Measurements from ENCODE around the gene DTNA. TPM values are rescaled to one million over a fixed set of nuclear protein-coding genes. Genes with fewer than 3 reads are reported as not detected.

The DTNA gene
- total RNA-seq, 1 donor from 2014 or later: 0.25 TPM

- intact Hi-C loops (cut with micrococcal nuclease): no loop called here
These were observed 137.3 kb downstream of the DTNA start for GRCh38 chr18:34847408-34847807.

- intact Hi-C loops (cut with micrococcal nuclease): no loop called here
These were observed 138.1 kb downstream of the DTNA start for GRCh38 chr18:34848156-34848555.

- intact Hi-C loops (cut with micrococcal nuclease): no loop called here
These were observed 138.6 kb downstream of the DTNA start for GRCh38 chr18:34848695-34849094.

GRCh38 chr18:34857320-34857719 is 147.2 kb downstream of the DTNA start:
- intact Hi-C loops (cut with micrococcal nuclease): no loop called here

GRCh38 chr18:34858188-34858587 is 148.1 kb downstream of the DTNA start:
- intact Hi-C loops (cut with micrococcal nuclease): no loop called here

GRCh38 chr18:34859496-34859895 is 149.4 kb downstream of the DTNA start:
- intact Hi-C loops (cut with micrococcal nuclease): no loop called here

- intact Hi-C loops (cut with micrococcal nuclease): loop anchor here (5.0 to 10.0 kb wide), 4 partner anchors 52 to 1110 kb away; partner anchors contain the start of genes RMP24, ZNF24 and ZSCAN30
These were observed 152.5 kb downstream of the DTNA start for GRCh38 chr18:34862561-34862960.

- intact Hi-C loops (cut with micrococcal nuclease): loop anchor here (5.0 to 10.0 kb wide), 4 partner anchors 51 to 1109 kb away; partner anchors contain the start of genes RMP24, ZNF24 and ZSCAN30
These were observed 153.6 kb downstream of the DTNA start for GRCh38 chr18:34863702-34864101.

GRCh38 chr18:34864836-34865497 is 154.9 kb downstream of the DTNA start:
- intact Hi-C loops (cut with micrococcal nuclease): loop anchor here (5.0 to 10.0 kb wide), 4 partner anchors 50 to 1107 kb away; partner anchors contain the start of genes RMP24, ZNF24 and ZSCAN30

GRCh38 chr18:34866310-34866709 is 156.2 kb downstream of the DTNA start:
- intact Hi-C loops (cut with micrococcal nuclease): loop anchor here (10.0 kb wide), 2 partner anchors 48 to 478 kb away; partner anchors contain the start of gene ZNF24

- intact Hi-C loops (cut with micrococcal nuclease): loop anchor here (10.0 kb wide), 2 partner anchors 48 to 478 kb away; partner anchors contain the start of gene ZNF24
These were observed 156.6 kb downstream of the DTNA start for GRCh38 chr18:34866739-34867138.

- intact Hi-C loops (cut with micrococcal nuclease): loop anchor here (10.0 kb wide), 2 partner anchors 47 to 477 kb away; partner anchors contain the start of gene ZNF24
These were observed 157.4 kb downstream of the DTNA start for GRCh38 chr18:34867520-34867919.

- intact Hi-C loops (cut with micrococcal nuclease): no loop called here
These were observed 160.6 kb downstream of the DTNA start for GRCh38 chr18:34870555-34871310.

GRCh38 chr18:34871435-34871834 is 161.3 kb downstream of the DTNA start:
- intact Hi-C loops (cut with micrococcal nuclease): no loop called here

GRCh38 chr18:34872066-34872465 is 162.0 kb downstream of the DTNA start:
- intact Hi-C loops (cut with micrococcal nuclease): no loop called here

- intact Hi-C loops (cut with micrococcal nuclease): no loop called here
These were observed 164.0 kb downstream of the DTNA start for GRCh38 chr18:34873986-34874580.

- intact Hi-C loops (cut with micrococcal nuclease): no loop called here
These were observed 165.1 kb downstream of the DTNA start for GRCh38 chr18:34875150-34875549.

- intact Hi-C loops (cut with micrococcal nuclease): no loop called here
These were observed 170.3 kb downstream of the DTNA start for GRCh38 chr18:34880403-34880802.

GRCh38 chr18:34880882-34881834 is 171.1 kb downstream of the DTNA start:
- intact Hi-C loops (cut with micrococcal nuclease): no loop called here

- intact Hi-C loops (cut with micrococcal nuclease): no loop called here
These were observed 174.3 kb downstream of the DTNA start for GRCh38 chr18:34884436-34884835.

- intact Hi-C loops (cut with micrococcal nuclease): no loop called here
These were observed 176.1 kb downstream of the DTNA start for GRCh38 chr18:34886177-34886576.
